Measurements from ENCODE around the gene TRPM5. TPM values are rescaled to one million over a fixed set of nuclear protein-coding genes. Genes with fewer than 3 reads are reported as not detected.

TRPM5 gene
- total RNA-seq, 2 donors from 2014 or later = 1.3 to 1.9 TPM

DNA sequence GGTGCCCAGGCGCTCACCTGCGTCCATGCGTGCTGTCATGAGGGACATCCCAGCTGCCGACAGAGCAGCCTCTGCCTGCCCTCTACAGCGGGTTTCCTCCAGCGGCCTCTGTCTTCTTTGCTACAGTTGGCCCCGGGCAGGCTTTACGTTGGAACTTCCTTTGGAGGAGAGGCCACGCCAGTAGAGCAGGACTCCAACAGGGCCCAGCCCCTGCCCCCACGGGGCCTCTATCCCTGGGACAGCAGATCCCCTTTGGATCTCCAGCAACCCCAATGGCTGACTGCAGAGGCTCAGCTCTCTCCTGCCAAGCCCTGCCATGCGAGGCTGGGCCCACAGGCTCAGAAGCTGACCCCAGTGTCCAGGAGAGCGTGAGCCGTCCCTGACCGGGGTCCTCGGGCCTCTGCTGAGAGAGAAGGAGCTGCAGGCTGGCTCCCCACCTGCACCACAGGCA is 12.1 kb downstream of the TRPM5 start:
- Histone ChIP-seq H3K9ac (ENCODE audit: low read depth in 2 of 2, low read length in 2 of 2) (no peak overlapping the region), H3K9me3 (no peaks in the 10 kb centered on the region), H3K27ac (no peak overlapping the region), H3K36me3 (no peaks in the 10 kb centered on the region), H3K4me3 (no peak overlapping the region), H3K4me1 (no peaks in the 10 kb centered on the region), H3K27me3 (no peaks in the 10 kb centered on the region)
- intact Hi-C loops (cut with DNase I) = loop anchor here (5.0 kb wide), 1 partner anchor 465 kb away; no protein-coding TSS in a partner anchor
- TF ChIP-seq, protein P1, sequence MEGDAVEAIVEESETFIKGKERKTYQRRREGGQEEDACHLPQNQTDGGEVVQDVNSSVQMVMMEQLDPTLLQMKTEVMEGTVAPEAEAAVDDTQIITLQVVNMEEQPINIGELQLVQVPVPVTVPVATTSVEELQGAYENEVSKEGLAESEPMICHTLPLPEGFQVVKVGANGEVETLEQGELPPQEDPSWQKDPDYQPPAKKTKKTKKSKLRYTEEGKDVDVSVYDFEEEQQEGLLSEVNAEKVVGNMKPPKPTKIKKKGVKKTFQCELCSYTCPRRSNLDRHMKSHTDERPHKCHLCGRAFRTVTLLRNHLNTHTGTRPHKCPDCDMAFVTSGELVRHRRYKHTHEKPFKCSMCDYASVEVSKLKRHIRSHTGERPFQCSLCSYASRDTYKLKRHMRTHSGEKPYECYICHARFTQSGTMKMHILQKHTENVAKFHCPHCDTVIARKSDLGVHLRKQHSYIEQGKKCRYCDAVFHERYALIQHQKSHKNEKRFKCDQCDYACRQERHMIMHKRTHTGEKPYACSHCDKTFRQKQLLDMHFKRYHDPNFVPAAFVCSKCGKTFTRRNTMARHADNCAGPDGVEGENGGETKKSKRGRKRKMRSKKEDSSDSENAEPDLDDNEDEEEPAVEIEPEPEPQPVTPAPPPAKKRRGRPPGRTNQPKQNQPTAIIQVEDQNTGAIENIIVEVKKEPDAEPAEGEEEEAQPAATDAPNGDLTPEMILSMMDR (IDR thresholded peaks at IDR 0.05) = no peak
- no peak for DNase-seq

DNA sequence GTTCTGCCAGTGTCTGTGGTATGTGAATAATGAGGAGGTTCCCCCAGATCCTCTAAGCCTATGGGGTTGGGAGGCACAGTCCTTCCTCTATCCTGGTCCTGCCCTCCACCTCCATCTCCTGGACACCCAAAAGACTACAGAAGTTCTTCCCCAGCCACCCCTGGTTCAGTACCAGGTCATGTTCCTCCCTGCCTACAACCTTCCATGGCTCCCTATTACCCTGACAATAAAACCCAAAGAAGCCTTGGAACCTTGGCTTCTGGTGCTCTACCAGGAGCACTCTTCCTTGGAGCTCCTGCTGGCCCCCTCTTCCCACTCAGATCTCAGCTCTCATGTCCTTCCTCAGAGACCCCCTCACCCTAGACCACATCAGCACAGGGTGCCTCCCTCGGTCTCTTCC is 12.9 kb downstream of the TRPM5 start:
- DNase-seq = no peak
- TF ChIP-seq, protein P1 (IDR thresholded peaks at IDR 0.05) = no peak
- no peak overlapping the region for H3K4me3 ChIP-seq
- H3K27ac ChIP-seq = no peak overlapping the region
- H3K36me3 ChIP-seq = no peaks in the 10 kb centered on the region
- H3K9me3 ChIP-seq = no peaks in the 10 kb centered on the region
- no peak overlapping the region for H3K9ac ChIP-seq (ENCODE audit: low read depth in 2 of 2, low read length in 2 of 2)
- no peaks in the 10 kb centered on the region for H3K27me3 ChIP-seq
- no peaks in the 10 kb centered on the region for H3K4me1 ChIP-seq
- intact Hi-C loops (cut with DNase I) = loop anchor here (5.0 kb wide), 1 partner anchor 466 kb away; no protein-coding TSS in a partner anchor

DNA sequence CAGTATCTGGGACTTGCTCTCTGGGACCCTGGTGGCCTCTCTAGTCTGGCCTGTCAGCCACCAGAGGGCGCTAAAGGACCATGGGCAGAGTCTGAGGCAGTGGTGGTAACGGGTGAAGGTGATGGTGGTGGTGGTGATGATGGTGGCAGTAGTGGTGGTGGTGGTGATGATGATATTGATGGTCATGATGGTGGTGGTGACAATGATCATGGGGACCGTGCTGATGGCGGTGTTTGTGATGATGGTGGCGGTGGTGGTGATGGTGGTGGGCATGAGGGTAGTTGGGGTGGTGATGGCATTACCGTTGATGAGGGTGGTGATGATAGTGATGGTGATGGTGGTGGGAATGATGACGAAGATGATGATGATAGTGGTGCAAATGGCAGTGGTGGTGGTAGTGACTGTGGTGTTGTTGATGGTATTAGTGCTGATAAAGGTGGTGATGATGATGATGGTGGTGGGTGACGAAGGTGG is 16.0 kb downstream of the TRPM5 start:
- TF ChIP-seq, protein P1 (IDR thresholded peaks at IDR 0.05) = peak; percentile 84
- H3K27me3 ChIP-seq = no peaks in the 10 kb centered on the region
- H3K9me3 ChIP-seq = no peaks in the 10 kb centered on the region
- H3K4me1 ChIP-seq = no peaks in the 10 kb centered on the region
- H3K4me3 ChIP-seq = no peak overlapping the region
- no peak overlapping the region for H3K9ac ChIP-seq (ENCODE audit: low read depth in 2 of 2, low read length in 2 of 2)
- no peak overlapping the region for H3K27ac ChIP-seq
- intact Hi-C loops (cut with DNase I) = loop anchor here (1.0 kb wide), 1 partner anchor 103 kb away; no protein-coding TSS in a partner anchor
- peak; percentile 88 for DNase-seq
- no peaks in the 10 kb centered on the region for H3K36me3 ChIP-seq

DNA sequence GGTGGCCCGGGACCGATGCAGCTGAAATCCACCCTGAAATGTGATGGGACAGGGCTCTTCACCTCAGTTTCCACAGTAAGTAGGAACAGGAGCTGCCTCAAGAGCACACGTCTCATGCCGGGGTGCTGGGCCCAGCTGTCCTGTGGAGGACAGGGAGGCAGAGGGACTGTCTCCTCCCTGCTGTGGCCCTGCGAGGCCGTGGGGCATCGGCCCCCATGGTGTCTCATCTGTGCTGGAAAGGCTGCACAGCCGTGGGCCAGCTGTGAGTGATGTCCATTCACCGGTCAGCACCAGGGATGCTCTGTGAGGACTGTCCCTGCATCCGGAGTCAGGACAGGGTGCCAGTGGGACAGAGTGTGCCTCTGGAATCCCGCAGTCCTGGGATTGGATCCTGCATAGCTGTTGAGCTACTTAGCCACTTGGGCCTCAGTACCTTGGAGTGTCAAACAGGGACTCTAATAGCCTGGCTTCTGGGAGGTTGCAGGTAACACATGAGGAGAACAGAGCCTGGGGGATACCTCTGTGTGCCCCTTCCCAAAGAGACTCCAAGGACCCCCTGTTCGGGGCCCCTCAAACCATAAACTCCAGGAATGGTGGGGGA is 16.5 kb downstream of the TRPM5 start:
- DNase-seq = no peak
- Histone ChIP-seq H3K9ac (ENCODE audit: low read depth in 2 of 2, low read length in 2 of 2) (peak overlapping the region in 1 of 2 donors; percentile 40), H3K4me1 (no peaks in the 10 kb centered on the region), H3K27me3 (no peaks in the 10 kb centered on the region), H3K36me3 (no peaks in the 10 kb centered on the region), H3K27ac (no peak overlapping the region), H3K4me3 (no peak overlapping the region), H3K9me3 (no peaks in the 10 kb centered on the region)
- intact Hi-C loops (cut with DNase I) = loop anchor here (1.0 kb wide), 1 partner anchor 103 kb away; no protein-coding TSS in a partner anchor
- TF ChIP-seq, protein P1 (IDR thresholded peaks at IDR 0.05) = no peak

DNA sequence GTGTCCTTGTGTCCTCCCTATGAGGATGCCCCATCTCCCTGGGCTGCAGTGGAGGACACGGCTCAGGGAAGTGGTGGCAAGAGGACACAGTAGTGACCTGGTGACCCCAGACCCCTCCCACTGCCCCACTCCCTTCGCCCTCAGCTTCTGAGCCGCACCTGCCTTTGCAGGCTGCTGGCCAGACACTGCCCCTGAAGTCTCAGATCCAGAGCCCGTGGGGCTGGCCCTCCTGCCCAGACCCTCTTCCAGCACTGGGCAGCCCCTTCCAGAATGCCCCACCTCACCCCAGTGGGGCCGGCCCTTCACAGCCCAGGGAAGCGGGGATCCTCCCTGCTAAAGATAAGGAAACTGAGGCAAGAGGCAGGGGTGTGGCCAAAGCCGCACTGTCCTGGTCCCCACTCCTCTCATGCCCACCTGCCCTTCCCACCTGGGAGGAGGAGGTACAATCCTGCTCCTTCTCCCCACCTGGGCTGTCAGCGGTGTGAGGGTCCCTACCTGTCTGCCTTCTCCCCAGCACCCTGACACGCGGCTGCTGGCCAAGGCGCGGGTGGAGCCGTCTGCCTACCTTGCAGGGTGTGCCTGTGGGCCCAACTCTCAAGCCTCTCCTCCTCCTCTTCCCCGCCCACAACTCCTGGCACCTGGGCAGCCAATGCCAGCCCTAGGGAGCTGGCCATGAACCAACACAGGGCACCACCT is 17.3 kb downstream of the TRPM5 start:
- Histone ChIP-seq H3K4me3 (no peak overlapping the region), H3K9ac (ENCODE audit: low read depth in 2 of 2, low read length in 2 of 2) (peak overlapping the region in 1 of 2 donors; percentile 40), H3K27me3 (no peaks in the 10 kb centered on the region), H3K9me3 (no peaks in the 10 kb centered on the region), H3K4me1 (no peaks in the 10 kb centered on the region), H3K27ac (no peak overlapping the region), H3K36me3 (no peaks in the 10 kb centered on the region)
- intact Hi-C loops (cut with DNase I) = no loop called here
- TF ChIP-seq, protein P1 (IDR thresholded peaks at IDR 0.05) = no peak
- peak; percentile 81 for DNase-seq

All from colonic mucosa (tissue), 4 donors.